ENCODE results near the gene ADH7. TPM values are rescaled to one million over a fixed set of nuclear protein-coding genes. Genes with fewer than 3 reads are reported as not detected.

ADH7 gene
- total RNA-seq, 1 donor from 2014 or later: not detected

GRCh38 chr4:99413140-99413539 is 22.0 kb downstream of the ADH7 start:
- Mint-ChIP-seq H3K9me3 (no peaks in the 10 kb centered on the region), H3K4me3 (ENCODE audit: low read depth) (no peak overlapping the region), H3K4me1 (ENCODE audit: low read depth) (peaks cover 3% of the 10 kb centered on the region), H3K27me3 (ENCODE audit: low read depth) (peaks cover 4% of the 10 kb centered on the region), H3K27ac (no peak overlapping the region), H3K36me3 (ENCODE audit: low read depth) (no peaks in the 10 kb centered on the region)
- no peak for DNase-seq (ENCODE audit: low spot score)
- intact Hi-C loops (cut with micrococcal nuclease): no loop called here

- Mint-ChIP-seq H3K4me3 (ENCODE audit: low read depth) (no peak overlapping the region), H3K9me3 (no peaks in the 10 kb centered on the region), H3K27ac (no peak overlapping the region), H3K4me1 (ENCODE audit: low read depth) (peaks cover 3% of the 10 kb centered on the region), H3K36me3 (ENCODE audit: low read depth) (no peaks in the 10 kb centered on the region), H3K27me3 (ENCODE audit: low read depth) (peaks cover 12% of the 10 kb centered on the region)
- intact Hi-C loops (cut with micrococcal nuclease): no loop called here
- no peak for DNase-seq (ENCODE audit: low spot score)
Measured at GRCh38 chr4:99411041-99411440, 24.1 kb downstream of the ADH7 start.

- Mint-ChIP-seq H3K4me3 (ENCODE audit: low read depth) (no peak overlapping the region), H3K27ac (no peak overlapping the region), H3K9me3 (no peaks in the 10 kb centered on the region), H3K27me3 (ENCODE audit: low read depth) (peaks cover 13% of the 10 kb centered on the region), H3K36me3 (ENCODE audit: low read depth) (no peaks in the 10 kb centered on the region), H3K4me1 (ENCODE audit: low read depth) (peaks cover 6% of the 10 kb centered on the region)
- DNase-seq (ENCODE audit: low spot score): no peak
- intact Hi-C loops (cut with micrococcal nuclease): no loop called here
Measured at GRCh38 chr4:99410075-99410474, 25.1 kb downstream of the ADH7 start.

- intact Hi-C loops (cut with micrococcal nuclease): loop anchor here (10.0 kb wide), 3 partner anchors 474 to 1264 kb away; partner anchors contain the start of gene STPG2
- no peak for DNase-seq (ENCODE audit: low spot score)
- H3K27me3 Mint-ChIP-seq (ENCODE audit: low read depth): peaks cover 10% of the 10 kb centered on the region
Measured at GRCh38 chr4:99408346-99408745, 26.8 kb downstream of the ADH7 start.

GRCh38 chr4:99405433-99406115 is 29.6 kb downstream of the ADH7 start:
- H3K4me3 Mint-ChIP-seq (ENCODE audit: low read depth): no peak overlapping the region
- H3K4me1 Mint-ChIP-seq (ENCODE audit: low read depth): peaks cover 21% of the 10 kb centered on the region
- no peak overlapping the region for H3K27ac Mint-ChIP-seq
- peaks cover 10% of the 10 kb centered on the region for H3K27me3 Mint-ChIP-seq (ENCODE audit: low read depth)
- no peaks in the 10 kb centered on the region for H3K36me3 Mint-ChIP-seq (ENCODE audit: low read depth)
- peak; percentile 13 for DNase-seq (ENCODE audit: low spot score)
- H3K9me3 Mint-ChIP-seq: no peaks in the 10 kb centered on the region
- intact Hi-C loops (cut with micrococcal nuclease): loop anchor here (1.0 to 10.0 kb wide), 5 partner anchors 287 to 1261 kb away; partner anchors contain the start of genes METAP1 and STPG2

More at GRCh38 chr4:99408346-99408745, 26.8 kb downstream of the ADH7 start:
- H3K27ac Mint-ChIP-seq: no peak overlapping the region
- no peak overlapping the region for H3K4me3 Mint-ChIP-seq (ENCODE audit: low read depth)
- peaks cover 21% of the 10 kb centered on the region for H3K4me1 Mint-ChIP-seq (ENCODE audit: low read depth)
- no peaks in the 10 kb centered on the region for H3K36me3 Mint-ChIP-seq (ENCODE audit: low read depth)
- H3K9me3 Mint-ChIP-seq: no peaks in the 10 kb centered on the region

GRCh38 chr4:99404595-99405287 is 30.4 kb downstream of the ADH7 start:
- intact Hi-C loops (cut with micrococcal nuclease): loop anchor here (1.0 to 10.0 kb wide), 5 partner anchors 286 to 1260 kb away; partner anchors contain the start of genes METAP1 and STPG2
- Mint-ChIP-seq H3K27ac (no peak overlapping the region), H3K36me3 (ENCODE audit: low read depth) (no peaks in the 10 kb centered on the region), H3K4me1 (ENCODE audit: low read depth) (peaks cover 19% of the 10 kb centered on the region), H3K4me3 (ENCODE audit: low read depth) (no peak overlapping the region), H3K9me3 (no peaks in the 10 kb centered on the region), H3K27me3 (ENCODE audit: low read depth) (peaks cover 10% of the 10 kb centered on the region)
- DNase-seq (ENCODE audit: low spot score): no peak

GRCh38 chr4:99403380-99404184 is 31.6 kb downstream of the ADH7 start:
- Mint-ChIP-seq H3K4me3 (ENCODE audit: low read depth) (no peak overlapping the region), H3K9me3 (no peaks in the 10 kb centered on the region), H3K4me1 (ENCODE audit: low read depth) (peaks cover 19% of the 10 kb centered on the region), H3K36me3 (ENCODE audit: low read depth) (no peaks in the 10 kb centered on the region), H3K27ac (no peak overlapping the region), H3K27me3 (ENCODE audit: low read depth) (peaks cover 13% of the 10 kb centered on the region)
- intact Hi-C loops (cut with micrococcal nuclease): loop anchor here (2.0 to 10.0 kb wide), 4 partner anchors 409 to 1259 kb away; partner anchors contain the start of genes METAP1 and STPG2
- no peak for DNase-seq (ENCODE audit: low spot score)

GRCh38 chr4:99402765-99403164 is 32.4 kb downstream of the ADH7 start:
- Mint-ChIP-seq H3K27ac (no peak overlapping the region), H3K4me1 (ENCODE audit: low read depth) (peaks cover 19% of the 10 kb centered on the region), H3K9me3 (no peaks in the 10 kb centered on the region), H3K36me3 (ENCODE audit: low read depth) (no peaks in the 10 kb centered on the region), H3K27me3 (ENCODE audit: low read depth) (peaks cover 14% of the 10 kb centered on the region), H3K4me3 (ENCODE audit: low read depth) (no peak overlapping the region)
- DNase-seq (ENCODE audit: low spot score): no peak
- intact Hi-C loops (cut with micrococcal nuclease): loop anchor here (10.0 kb wide), 3 partner anchors 468 to 1258 kb away; partner anchors contain the start of gene STPG2

- intact Hi-C loops (cut with micrococcal nuclease): loop anchor here (10.0 kb wide), 3 partner anchors 466 to 1256 kb away; partner anchors contain the start of gene STPG2
- H3K36me3 Mint-ChIP-seq (ENCODE audit: low read depth): no peaks in the 10 kb centered on the region
- no peak for DNase-seq (ENCODE audit: low spot score)
- peaks cover 19% of the 10 kb centered on the region for H3K27me3 Mint-ChIP-seq (ENCODE audit: low read depth)
- peaks cover 19% of the 10 kb centered on the region for H3K4me1 Mint-ChIP-seq (ENCODE audit: low read depth)
- no peak overlapping the region for H3K4me3 Mint-ChIP-seq (ENCODE audit: low read depth)
- H3K27ac Mint-ChIP-seq: no peak overlapping the region
- no peaks in the 10 kb centered on the region for H3K9me3 Mint-ChIP-seq
Measured at GRCh38 chr4:99400831-99401230, 34.3 kb downstream of the ADH7 start.

- H3K4me3 Mint-ChIP-seq (ENCODE audit: low read depth): no peak overlapping the region
- intact Hi-C loops (cut with micrococcal nuclease): no loop called here
- peaks cover 23% of the 10 kb centered on the region for H3K27me3 Mint-ChIP-seq (ENCODE audit: low read depth)
- H3K36me3 Mint-ChIP-seq (ENCODE audit: low read depth): no peaks in the 10 kb centered on the region
- no peaks in the 10 kb centered on the region for H3K9me3 Mint-ChIP-seq
- no peak overlapping the region for H3K27ac Mint-ChIP-seq
- DNase-seq (ENCODE audit: low spot score): no peak
- peaks cover 10% of the 10 kb centered on the region for H3K4me1 Mint-ChIP-seq (ENCODE audit: low read depth)
Measured at GRCh38 chr4:99399017-99399416, 36.1 kb downstream of the ADH7 start.

GRCh38 chr4:99395595-99396364 is 39.4 kb downstream of the ADH7 start:
- Mint-ChIP-seq H3K4me1 (ENCODE audit: low read depth) (peaks cover 2% of the 10 kb centered on the region), H3K27me3 (ENCODE audit: low read depth) (peaks cover 23% of the 10 kb centered on the region), H3K27ac (no peak overlapping the region), H3K4me3 (ENCODE audit: low read depth) (no peak overlapping the region), H3K36me3 (ENCODE audit: low read depth) (no peaks in the 10 kb centered on the region), H3K9me3 (peaks cover 6% of the 10 kb centered on the region)
- intact Hi-C loops (cut with micrococcal nuclease): no loop called here
- DNase-seq (ENCODE audit: low spot score): no peak

GRCh38 chr4:99394896-99395295 is 40.2 kb downstream of the ADH7 start:
- no peak for DNase-seq (ENCODE audit: low spot score)
- no peaks in the 10 kb centered on the region for H3K36me3 Mint-ChIP-seq (ENCODE audit: low read depth)
- H3K27ac Mint-ChIP-seq: no peak overlapping the region
- intact Hi-C loops (cut with micrococcal nuclease): no loop called here
- peaks cover 2% of the 10 kb centered on the region for H3K4me1 Mint-ChIP-seq (ENCODE audit: low read depth)
- H3K9me3 Mint-ChIP-seq: peaks cover 8% of the 10 kb centered on the region
- no peak overlapping the region for H3K4me3 Mint-ChIP-seq (ENCODE audit: low read depth)
- peaks cover 23% of the 10 kb centered on the region for H3K27me3 Mint-ChIP-seq (ENCODE audit: low read depth)
